T-helper 17 cell (primary cell): Measurements from ENCODE around the gene CC2D2A. TPM values are rescaled to one million over a fixed set of nuclear protein-coding genes. Genes with fewer than 3 reads are reported as not detected.

Experiments used
- ATAC-seq: fragments of 150-1000 bp; cut with Tn5 transposase; 2 replicates; pipeline ENCODE4 v1.10.0; 2021; ENCODE audit warnings: mild to moderate bottlenecking, moderate library complexity
- DNase-seq, 3 donors: peaks; one replicate each; pipeline versions ENCODE4 v3.0.0 to v3.0.0-alpha.2; 2020 to 2021
- H3K9me3 ChIP-seq: one replicate; pipeline ENCODE4 v1.7.0; 2013; ENCODE audit warnings: low read length, mild to moderate bottlenecking; ENCODE audit not compliant: control insufficient read depth, poor library complexity, severe bottlenecking
- H3K27ac Mint-ChIP-seq: one replicate; pipeline ENCODE4 v1.8.0; 2022; ENCODE audit warnings: mild to moderate bottlenecking, moderate library complexity, mixed read lengths
- H3K27me3 Mint-ChIP-seq: one replicate; pipeline ENCODE4 v1.8.0; 2022; ENCODE audit warnings: mixed read lengths
- H3K36me3 Mint-ChIP-seq: one replicate; pipeline ENCODE4 v1.8.0; 2022; ENCODE audit warnings: low read depth, mixed read lengths
- H3K4me1 Mint-ChIP-seq: one replicate; pipeline ENCODE4 v1.8.0; 2022; ENCODE audit warnings: mild to moderate bottlenecking, mixed read lengths
- H3K4me3 Mint-ChIP-seq: one replicate; pipeline ENCODE4 v1.8.0; 2022; ENCODE audit warnings: mild to moderate bottlenecking, moderate library complexity, mixed read lengths
- total RNA-seq, 4 donors: library from RNA in 2 of 4; stranded (reverse) in 2 of 4; gene quantifications; one replicate each; pipeline ENCODE4 v1.2.3 and lab custom pipeline; 2022 to 2026

CC2D2A gene
- total RNA-seq, 2 donors from 2014 or later = 0.60 to 1.6 TPM

- Mint-ChIP-seq H3K4me3 (no peak overlapping the region), H3K27me3 (no peaks in the 10 kb centered on the region), H3K27ac (no peak overlapping the region), H3K4me1 (peaks cover 6% of the 10 kb centered on the region), H3K36me3 (peaks cover 7% of the 10 kb centered on the region)
- no peaks in the 10 kb centered on the region for H3K9me3 ChIP-seq
- ATAC-seq (no peak), DNase-seq (no peak)
Measured at GRCh38 chr4:15541941-15542340, 72.3 kb downstream of the CC2D2A start.

- ATAC-seq (no peak), DNase-seq (no peak)
- Mint-ChIP-seq H3K27ac (no peak overlapping the region), H3K27me3 (no peaks in the 10 kb centered on the region), H3K36me3 (peaks cover 7% of the 10 kb centered on the region), H3K4me3 (no peak overlapping the region), H3K4me1 (peaks cover 11% of the 10 kb centered on the region)
- no peaks in the 10 kb centered on the region for H3K9me3 ChIP-seq
Measured at GRCh38 chr4:15542760-15543159, 73.1 kb downstream of the CC2D2A start.

GRCh38 chr4:15543537-15544247 lies 74.0 kb downstream of the CC2D2A start:
- Mint-ChIP-seq H3K27ac (peak overlapping the region; percentile 81), H3K36me3 (peaks cover 7% of the 10 kb centered on the region), H3K4me3 (no peak overlapping the region), H3K4me1 (peaks cover 14% of the 10 kb centered on the region), H3K27me3 (no peaks in the 10 kb centered on the region)
- no peak for ATAC-seq
- no peak for DNase-seq
- no peaks in the 10 kb centered on the region for H3K9me3 ChIP-seq

- peaks cover 7% of the 10 kb centered on the region for H3K36me3 Mint-ChIP-seq
- H3K27me3 Mint-ChIP-seq = no peaks in the 10 kb centered on the region
- no peak for ATAC-seq
- H3K9me3 ChIP-seq = no peaks in the 10 kb centered on the region
- no peak overlapping the region for H3K4me3 Mint-ChIP-seq
- H3K27ac Mint-ChIP-seq = peak overlapping the region; percentile 81
- DNase-seq = no peak
- H3K4me1 Mint-ChIP-seq = peaks cover 14% of the 10 kb centered on the region
Measured at GRCh38 chr4:15544248-15544729, 74.6 kb downstream of the CC2D2A start.

- H3K27ac Mint-ChIP-seq = no peak overlapping the region
Measured at GRCh38 chr4:15545371-15545770, 75.7 kb downstream of the CC2D2A start.

GRCh38 chr4:15547392-15547791 lies 77.7 kb downstream of the CC2D2A start:
- ATAC-seq (peak; percentile 95), DNase-seq (no peak)
- Mint-ChIP-seq H3K4me3 (peak overlapping the region; percentile 81), H3K36me3 (peaks cover 9% of the 10 kb centered on the region), H3K4me1 (peaks cover 16% of the 10 kb centered on the region), H3K27me3 (no peaks in the 10 kb centered on the region), H3K27ac (peak overlapping the region; percentile 68)
- H3K9me3 ChIP-seq = no peaks in the 10 kb centered on the region

More at GRCh38 chr4:15545371-15545770, 75.7 kb downstream of the CC2D2A start:
- Mint-ChIP-seq H3K4me3 (no peak overlapping the region), H3K27me3 (no peaks in the 10 kb centered on the region), H3K36me3 (peaks cover 7% of the 10 kb centered on the region), H3K4me1 (peaks cover 16% of the 10 kb centered on the region)
- H3K9me3 ChIP-seq = no peaks in the 10 kb centered on the region
- ATAC-seq = no peak
- no peak for DNase-seq

GRCh38 chr4:15550491-15550890 lies 80.8 kb downstream of the CC2D2A start:
- ATAC-seq (no peak), DNase-seq (no peak)
- H3K4me1 Mint-ChIP-seq = peaks cover 13% of the 10 kb centered on the region
- no peaks in the 10 kb centered on the region for H3K27me3 Mint-ChIP-seq
- H3K27ac Mint-ChIP-seq = no peak overlapping the region
- no peak overlapping the region for H3K4me3 Mint-ChIP-seq
- no peaks in the 10 kb centered on the region for H3K9me3 ChIP-seq
- peaks cover 6% of the 10 kb centered on the region for H3K36me3 Mint-ChIP-seq

- Mint-ChIP-seq H3K27ac (peak overlapping the region; percentile 12), H3K4me3 (no peak overlapping the region), H3K36me3 (peaks cover 3% of the 10 kb centered on the region), H3K4me1 (peaks cover 10% of the 10 kb centered on the region), H3K27me3 (no peaks in the 10 kb centered on the region)
- no peak for DNase-seq
- no peak for ATAC-seq
- no peaks in the 10 kb centered on the region for H3K9me3 ChIP-seq
Measured at GRCh38 chr4:15551740-15552446, 82.2 kb downstream of the CC2D2A start.

- H3K9me3 ChIP-seq = no peaks in the 10 kb centered on the region
- no peak overlapping the region for H3K4me3 Mint-ChIP-seq
- no peaks in the 10 kb centered on the region for H3K27me3 Mint-ChIP-seq
- H3K4me1 Mint-ChIP-seq = peaks cover 7% of the 10 kb centered on the region
- peaks cover 3% of the 10 kb centered on the region for H3K36me3 Mint-ChIP-seq
- H3K27ac Mint-ChIP-seq = peak overlapping the region; percentile 12
- ATAC-seq = no peak
- DNase-seq = no peak
Measured at GRCh38 chr4:15552557-15553362, 83.1 kb downstream of the CC2D2A start.

- H3K36me3 Mint-ChIP-seq = peaks cover 3% of the 10 kb centered on the region
- no peaks in the 10 kb centered on the region for H3K9me3 ChIP-seq
- DNase-seq (no peak), ATAC-seq (no peak)
- H3K4me1 Mint-ChIP-seq = peaks cover 2% of the 10 kb centered on the region
- H3K27ac Mint-ChIP-seq = no peak overlapping the region
- no peak overlapping the region for H3K4me3 Mint-ChIP-seq
- H3K27me3 Mint-ChIP-seq = no peaks in the 10 kb centered on the region
Measured at GRCh38 chr4:15556511-15557092, 86.9 kb downstream of the CC2D2A start.

- no peak overlapping the region for H3K27ac Mint-ChIP-seq
- H3K27me3 Mint-ChIP-seq = no peaks in the 10 kb centered on the region
- no peaks in the 10 kb centered on the region for H3K9me3 ChIP-seq
- no peak overlapping the region for H3K4me3 Mint-ChIP-seq
- DNase-seq (no peak), ATAC-seq (no peak)
- no peaks in the 10 kb centered on the region for H3K36me3 Mint-ChIP-seq
- H3K4me1 Mint-ChIP-seq = peaks cover 8% of the 10 kb centered on the region
Measured at GRCh38 chr4:15557786-15558550, 88.3 kb downstream of the CC2D2A start.

GRCh38 chr4:15558561-15558960 lies 88.9 kb downstream of the CC2D2A start:
- no peaks in the 10 kb centered on the region for H3K36me3 Mint-ChIP-seq
- peaks cover 10% of the 10 kb centered on the region for H3K4me1 Mint-ChIP-seq

More at GRCh38 chr4:15558561-15558960, 88.9 kb downstream of the CC2D2A start:
- DNase-seq = no peak
- H3K4me3 Mint-ChIP-seq = no peak overlapping the region
- no peak overlapping the region for H3K27ac Mint-ChIP-seq
- H3K27me3 Mint-ChIP-seq = no peaks in the 10 kb centered on the region
- no peaks in the 10 kb centered on the region for H3K9me3 ChIP-seq
- ATAC-seq = no peak
